ENCODE results near the gene CASTOR1.

GRCh38 chr22:30246814-30247376 is 42.4 kb downstream of the CASTOR1 start:
- TF ChIP-seq CTCF (conservative IDR thresholded peaks at IDR 0.05 in 1 of 2, IDR thresholded peaks at IDR 0.05 in 1 of 2; ENCODE audit: low read depth in 1 of 2, low read length in 2 of 2): no peak
- no peak for TF ChIP-seq EZH2 (IDR thresholded peaks at IDR 0.05; ENCODE audit: low read length, missing control alignments)

All from fibroblast of lung (primary cell).